OCI-LY7 (cell line): Measurements from ENCODE around the gene NCKAP5.

Source experiments
- EZH2phosphoT487 ChIP-seq: fragments of 200-600 bp; sonication (generic); IDR thresholded peaks from 2 replicates; pipeline ENCODE4 v1.6.1; 2018; ENCODE audit warnings: low read depth, borderline replicate concordance, mild to moderate bottlenecking, mixed run types, antibody characterized with exemption, low read length, moderate library complexity, mixed read lengths
- TF ChIP-seq, protein P1 (sequence below): fragments of 200-600 bp; sonication (generic); conservative IDR thresholded peaks from 2 replicates; pipeline ENCODE4 v1.5.1; 2014; ENCODE audit warnings: mild to moderate bottlenecking, antibody characterized with exemption, low read length, moderate library complexity, mixed read lengths

DNA sequence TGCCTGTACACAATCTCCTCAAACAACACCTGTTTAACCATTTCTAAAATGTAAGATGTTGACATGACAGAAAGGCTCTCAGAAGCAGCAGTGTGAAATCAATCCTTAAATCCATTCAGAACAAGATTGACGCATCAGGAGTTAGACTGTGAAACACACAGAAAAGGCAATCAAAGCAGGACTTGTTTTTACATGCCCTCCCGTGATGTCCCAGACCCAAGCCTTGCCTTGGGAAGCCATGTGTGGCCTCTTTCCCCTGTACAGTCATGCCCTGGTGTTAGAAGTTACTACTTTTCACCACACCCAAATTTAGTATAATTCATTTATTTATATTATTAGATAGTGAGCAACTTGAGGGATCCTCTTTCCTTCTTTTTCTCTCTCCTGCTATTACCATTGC, 115.7 kb downstream of the NCKAP5 start:
- TF ChIP-seq, protein P1, sequence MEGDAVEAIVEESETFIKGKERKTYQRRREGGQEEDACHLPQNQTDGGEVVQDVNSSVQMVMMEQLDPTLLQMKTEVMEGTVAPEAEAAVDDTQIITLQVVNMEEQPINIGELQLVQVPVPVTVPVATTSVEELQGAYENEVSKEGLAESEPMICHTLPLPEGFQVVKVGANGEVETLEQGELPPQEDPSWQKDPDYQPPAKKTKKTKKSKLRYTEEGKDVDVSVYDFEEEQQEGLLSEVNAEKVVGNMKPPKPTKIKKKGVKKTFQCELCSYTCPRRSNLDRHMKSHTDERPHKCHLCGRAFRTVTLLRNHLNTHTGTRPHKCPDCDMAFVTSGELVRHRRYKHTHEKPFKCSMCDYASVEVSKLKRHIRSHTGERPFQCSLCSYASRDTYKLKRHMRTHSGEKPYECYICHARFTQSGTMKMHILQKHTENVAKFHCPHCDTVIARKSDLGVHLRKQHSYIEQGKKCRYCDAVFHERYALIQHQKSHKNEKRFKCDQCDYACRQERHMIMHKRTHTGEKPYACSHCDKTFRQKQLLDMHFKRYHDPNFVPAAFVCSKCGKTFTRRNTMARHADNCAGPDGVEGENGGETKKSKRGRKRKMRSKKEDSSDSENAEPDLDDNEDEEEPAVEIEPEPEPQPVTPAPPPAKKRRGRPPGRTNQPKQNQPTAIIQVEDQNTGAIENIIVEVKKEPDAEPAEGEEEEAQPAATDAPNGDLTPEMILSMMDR: no peak
- no peak for TF ChIP-seq EZH2phosphoT487
